ENCODE results near the gene OVOL1. TPM values are rescaled to one million over a fixed set of nuclear protein-coding genes. Genes with fewer than 3 reads are reported as not detected.

OVOL1 gene
- total RNA-seq, 6 experiments from 2014 or later = not detected

- DNase-seq = no peak
- TF ChIP-seq, protein P1, sequence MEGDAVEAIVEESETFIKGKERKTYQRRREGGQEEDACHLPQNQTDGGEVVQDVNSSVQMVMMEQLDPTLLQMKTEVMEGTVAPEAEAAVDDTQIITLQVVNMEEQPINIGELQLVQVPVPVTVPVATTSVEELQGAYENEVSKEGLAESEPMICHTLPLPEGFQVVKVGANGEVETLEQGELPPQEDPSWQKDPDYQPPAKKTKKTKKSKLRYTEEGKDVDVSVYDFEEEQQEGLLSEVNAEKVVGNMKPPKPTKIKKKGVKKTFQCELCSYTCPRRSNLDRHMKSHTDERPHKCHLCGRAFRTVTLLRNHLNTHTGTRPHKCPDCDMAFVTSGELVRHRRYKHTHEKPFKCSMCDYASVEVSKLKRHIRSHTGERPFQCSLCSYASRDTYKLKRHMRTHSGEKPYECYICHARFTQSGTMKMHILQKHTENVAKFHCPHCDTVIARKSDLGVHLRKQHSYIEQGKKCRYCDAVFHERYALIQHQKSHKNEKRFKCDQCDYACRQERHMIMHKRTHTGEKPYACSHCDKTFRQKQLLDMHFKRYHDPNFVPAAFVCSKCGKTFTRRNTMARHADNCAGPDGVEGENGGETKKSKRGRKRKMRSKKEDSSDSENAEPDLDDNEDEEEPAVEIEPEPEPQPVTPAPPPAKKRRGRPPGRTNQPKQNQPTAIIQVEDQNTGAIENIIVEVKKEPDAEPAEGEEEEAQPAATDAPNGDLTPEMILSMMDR (IDR thresholded peaks at IDR 0.05) = no peak
- H3K9me3 Mint-ChIP-seq = no peaks in the 10 kb centered on the region
- H3K4me3 Mint-ChIP-seq = no peak overlapping the region
- H3K4me1 Mint-ChIP-seq (ENCODE audit: low read depth) = no peaks in the 10 kb centered on the region
- no peaks in the 10 kb centered on the region for H3K36me3 Mint-ChIP-seq (ENCODE audit: low read depth)
- no peak overlapping the region for H3K27ac Mint-ChIP-seq
- H3K27me3 Mint-ChIP-seq (ENCODE audit: insufficient read depth) = peaks cover 43% of the 10 kb centered on the region
Measured at GRCh38 chr11:65801153-65801987, 14.5 kb downstream of the OVOL1 start.

GRCh38 chr11:65802841-65803240, 16.0 kb downstream of the OVOL1 start:
- Mint-ChIP-seq H3K9me3 (no peaks in the 10 kb centered on the region), H3K36me3 (ENCODE audit: low read depth) (no peaks in the 10 kb centered on the region), H3K27me3 (ENCODE audit: insufficient read depth) (peaks cover 40% of the 10 kb centered on the region), H3K4me1 (ENCODE audit: low read depth) (no peaks in the 10 kb centered on the region), H3K27ac (no peak overlapping the region), H3K4me3 (no peak overlapping the region)
- no peak for DNase-seq
- TF ChIP-seq, protein P1 (IDR thresholded peaks at IDR 0.05) = no peak

DNA sequence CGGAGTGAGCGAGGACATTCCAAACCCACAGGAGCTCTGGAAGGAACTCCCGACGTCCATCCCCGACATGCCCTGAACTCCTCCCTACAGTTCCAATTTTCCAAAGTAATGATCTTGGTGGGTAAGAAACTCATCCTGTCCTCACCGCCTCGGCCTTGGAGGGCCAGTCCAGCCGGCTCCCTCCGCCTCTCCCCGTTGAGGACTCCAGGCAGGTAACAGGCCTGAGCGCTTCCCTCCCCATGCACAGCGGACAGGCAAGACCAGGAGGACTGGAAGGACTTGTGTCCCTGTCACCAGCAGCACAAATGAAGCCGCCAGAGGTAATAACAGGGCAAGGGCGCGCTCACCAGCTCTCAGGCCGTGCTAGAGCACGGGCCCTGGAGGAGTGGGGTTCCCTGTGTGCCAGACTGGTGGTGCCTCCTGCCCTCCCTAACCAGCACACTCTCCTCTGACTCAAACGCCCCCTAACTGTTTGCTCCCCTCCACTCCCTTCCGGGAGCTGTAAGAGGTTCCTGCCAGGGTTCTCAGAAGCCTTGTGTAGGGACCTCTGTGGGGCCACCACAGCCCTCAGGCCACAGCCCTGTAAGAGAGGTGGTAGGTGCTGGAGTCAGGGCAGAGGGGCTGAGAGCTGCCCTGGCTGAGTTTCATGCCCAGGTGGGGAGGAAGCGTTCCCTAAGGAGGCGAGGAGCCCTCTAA, 17.1 kb downstream of the OVOL1 start:
- no peak overlapping the region for H3K27ac Mint-ChIP-seq
- H3K4me3 Mint-ChIP-seq = no peak overlapping the region
- peaks cover 44% of the 10 kb centered on the region for H3K27me3 Mint-ChIP-seq (ENCODE audit: insufficient read depth)
- no peaks in the 10 kb centered on the region for H3K4me1 Mint-ChIP-seq (ENCODE audit: low read depth)
- TF ChIP-seq, protein P1 (IDR thresholded peaks at IDR 0.05) = no peak
- no peaks in the 10 kb centered on the region for H3K9me3 Mint-ChIP-seq
- no peak for DNase-seq
- no peaks in the 10 kb centered on the region for H3K36me3 Mint-ChIP-seq (ENCODE audit: low read depth)

DNA sequence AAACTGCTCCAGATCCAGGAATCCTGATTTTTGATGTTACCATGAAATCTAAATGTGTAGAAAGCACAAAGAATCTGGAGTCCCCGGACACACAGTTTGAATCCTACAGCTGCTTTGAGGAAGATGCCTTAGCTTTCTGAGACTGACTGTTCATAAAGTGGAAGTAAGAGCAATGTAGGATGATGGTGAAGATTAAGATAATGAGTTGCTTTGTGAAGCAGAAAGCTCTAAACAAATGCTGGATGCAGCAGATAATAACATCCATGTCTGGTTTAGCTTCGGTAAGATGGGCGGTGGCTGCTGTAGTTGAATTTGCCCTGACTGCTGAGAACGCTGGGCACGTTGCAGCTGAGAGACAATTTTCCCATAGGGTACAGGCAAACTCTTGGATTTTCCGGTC, 20.1 kb downstream of the OVOL1 start:
- Mint-ChIP-seq H3K36me3 (ENCODE audit: low read depth) (no peaks in the 10 kb centered on the region), H3K27ac (no peak overlapping the region), H3K27me3 (ENCODE audit: insufficient read depth) (peaks cover 50% of the 10 kb centered on the region), H3K4me1 (ENCODE audit: low read depth) (no peaks in the 10 kb centered on the region), H3K9me3 (no peaks in the 10 kb centered on the region), H3K4me3 (no peak overlapping the region)
- no peak for DNase-seq
- TF ChIP-seq, protein P1 (IDR thresholded peaks at IDR 0.05) = no peak

DNA sequence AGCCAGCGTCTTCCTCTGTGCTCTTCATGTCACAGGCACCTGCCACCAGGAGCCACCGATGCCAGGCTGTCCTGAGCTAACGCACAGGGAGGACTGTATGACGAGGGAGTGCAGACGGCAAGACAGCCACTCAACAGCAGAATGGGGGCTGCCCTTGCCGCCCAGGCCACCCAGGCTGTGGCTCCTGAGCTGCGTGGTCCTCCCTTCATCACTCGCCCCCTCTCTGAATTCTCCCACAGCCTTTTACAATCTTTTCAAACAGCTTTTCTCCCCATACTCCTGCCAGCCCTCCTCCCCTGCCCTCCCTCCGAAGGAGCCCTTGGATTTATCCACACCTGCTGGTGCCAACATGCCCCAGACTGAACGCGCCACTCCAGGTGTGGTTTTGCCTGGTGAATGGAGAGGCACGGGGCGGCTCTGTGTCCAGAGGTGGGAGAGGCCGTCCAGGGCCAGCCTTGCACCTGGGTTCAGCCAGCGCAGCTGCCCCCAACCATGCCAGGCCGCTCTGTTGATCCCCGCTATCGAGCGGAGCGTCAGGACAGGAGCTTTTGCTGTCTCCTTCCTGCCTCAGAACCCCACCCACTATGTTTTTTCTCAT, 22.0 kb downstream of the OVOL1 start:
- Mint-ChIP-seq H3K36me3 (ENCODE audit: low read depth) (no peaks in the 10 kb centered on the region), H3K4me3 (no peak overlapping the region), H3K4me1 (ENCODE audit: low read depth) (peaks cover under 1% of the 10 kb centered on the region; the same call in 1 of the 2 replicates), H3K27ac (no peak overlapping the region), H3K27me3 (ENCODE audit: insufficient read depth) (peaks cover 45% of the 10 kb centered on the region), H3K9me3 (no peaks in the 10 kb centered on the region)
- DNase-seq = no peak
- TF ChIP-seq, protein P1 (IDR thresholded peaks at IDR 0.05) = no peak
